HG02840 (cell line): ENCODE data around the gene INPP5B.
"Not testable (repeated sequence)": the region's sequence is repeated elsewhere in the genome, so short reads cannot be mapped to it uniquely, and the experiment has no call there.

ENCODE experiments used
- ATAC-seq: cut with Tn5 transposase; IDR thresholded peaks from one replicate; pipeline ENCODE4 v1.9.1; 2021; ENCODE audit warnings: mild to moderate bottlenecking, moderate library complexity, moderate number of reproducible peaks; ENCODE audit not compliant: unreplicated experiment, low FRiP score

INPP5B gene

DNA sequence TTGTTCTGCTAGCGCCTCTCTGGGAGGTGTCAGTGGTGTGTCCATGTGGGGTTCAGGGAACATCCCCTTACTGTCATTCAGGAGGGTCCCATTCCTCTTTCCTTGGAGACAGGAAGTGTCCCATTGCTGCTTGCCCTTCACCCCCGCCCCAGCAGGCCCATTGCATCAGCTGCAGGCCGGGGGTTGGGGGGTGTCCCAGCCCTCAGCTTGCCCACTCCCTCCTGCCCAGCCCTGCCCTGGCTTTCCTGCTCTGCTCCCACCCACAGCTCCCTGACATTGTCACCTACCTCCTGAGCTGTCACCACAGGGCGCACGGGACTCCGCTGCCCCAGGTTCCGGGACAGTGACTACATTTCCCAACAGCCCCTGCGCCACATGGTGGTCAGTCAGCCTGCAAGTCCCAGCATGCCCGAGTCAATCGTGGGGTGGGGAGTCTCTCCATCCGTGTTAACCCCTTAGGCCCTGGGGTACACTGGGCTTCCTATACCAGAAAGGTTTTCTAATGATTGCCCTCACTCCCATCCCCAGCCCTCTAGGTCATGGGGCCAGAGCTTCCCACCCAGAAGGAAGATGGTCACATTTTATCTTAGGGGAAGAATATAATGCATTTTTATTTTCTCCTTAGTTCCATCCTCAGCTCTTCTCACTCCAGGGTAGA, at the start of gene INPP5B:
Gene INPP5B, minus strand, starts transcription at position 351 of the 658 bp plus-strand sequence. CDS start 745 bp downstream, outside the sequence.
- ATAC-seq: peak; percentile 89

DNA sequence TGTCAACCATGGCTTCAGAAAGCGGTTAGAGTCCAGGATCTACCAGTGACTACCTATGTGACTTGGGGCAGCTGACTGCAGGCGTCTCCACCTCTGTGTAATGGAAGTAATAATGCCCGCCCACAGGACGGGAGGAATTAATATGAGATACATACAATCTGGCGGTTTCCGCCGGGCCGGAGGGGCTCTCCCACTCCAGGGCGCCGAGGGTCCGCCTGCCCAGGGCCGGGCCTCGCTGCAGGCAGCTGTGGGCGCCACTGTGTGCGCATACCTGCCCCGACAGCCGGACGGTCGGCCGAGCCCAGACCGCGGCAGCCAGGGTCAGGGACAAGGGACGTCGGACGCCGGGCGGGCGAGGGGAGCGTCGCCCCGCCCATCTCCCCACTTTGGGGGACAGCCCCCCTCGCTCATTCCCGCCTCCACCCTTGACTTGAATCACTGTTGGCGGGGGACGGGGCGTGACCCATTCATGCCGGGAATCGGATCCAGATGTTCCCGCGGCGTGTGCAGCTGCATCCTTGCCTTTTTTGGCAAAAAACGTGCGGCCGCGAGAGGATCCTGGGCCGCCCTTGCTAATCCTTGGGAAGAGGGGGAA, 49.0 kb upstream of the INPP5B start:
- ATAC-seq: no peak

DNA sequence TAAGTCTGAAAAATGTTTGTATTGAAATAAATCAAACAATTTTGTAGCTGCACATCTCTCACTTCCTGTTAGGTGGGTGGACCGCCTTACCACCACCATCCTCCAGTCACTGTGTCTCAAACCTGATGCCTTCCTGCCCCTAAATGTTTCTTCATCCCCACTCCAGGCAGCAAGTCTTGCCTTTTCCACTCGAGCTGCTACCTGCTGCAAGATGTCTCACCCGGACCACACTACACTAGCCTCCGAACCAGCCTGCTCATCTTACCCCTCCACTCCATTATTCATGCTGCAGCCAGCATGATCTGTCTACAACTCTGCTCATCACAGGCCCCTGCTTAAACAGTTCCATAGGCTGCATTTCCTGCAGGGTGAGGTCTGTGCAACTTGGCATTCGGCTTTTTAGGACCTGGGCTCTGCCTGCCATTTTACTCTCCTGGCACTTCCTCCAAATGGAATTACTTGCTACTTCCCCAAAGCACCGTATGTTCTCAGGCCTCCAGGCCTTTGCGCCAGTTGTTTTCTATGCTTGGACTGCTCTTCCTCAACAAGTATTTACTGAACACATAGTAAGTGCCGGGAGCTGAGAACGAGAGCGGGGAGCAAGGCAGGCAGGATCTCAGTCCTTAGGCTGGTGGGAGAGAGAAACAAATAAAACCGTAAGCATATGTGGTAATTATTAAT, 48.2 kb upstream of the INPP5B start:
- no peak for ATAC-seq

DNA sequence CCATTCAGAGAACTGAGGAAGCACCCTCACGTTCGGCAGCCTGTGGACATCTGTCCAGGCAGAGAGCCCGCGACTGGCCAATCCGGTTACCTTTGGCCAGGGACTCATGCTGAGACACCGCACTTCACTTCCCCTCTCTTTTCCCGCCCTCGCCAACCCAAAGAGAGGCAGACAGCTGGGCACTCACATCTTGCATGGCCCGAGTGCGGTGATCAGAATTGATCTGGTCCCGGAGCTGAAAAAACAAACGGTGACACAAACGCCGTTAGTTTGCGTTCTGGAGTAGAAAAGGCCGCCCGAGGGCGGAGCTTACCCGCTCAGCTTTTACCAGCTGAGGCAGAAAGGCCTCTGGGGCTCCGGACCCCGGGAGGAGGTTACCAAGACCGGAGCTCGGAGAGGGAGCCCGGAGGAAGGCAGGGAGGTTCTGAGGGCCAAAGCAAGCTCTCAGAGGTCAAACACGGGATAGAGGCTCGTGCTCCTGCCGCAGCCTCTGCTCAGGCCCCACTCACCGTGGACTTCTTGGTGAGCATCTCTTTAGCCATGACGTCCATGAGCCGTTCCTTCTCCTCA, 42.6 kb upstream of the INPP5B start:
- ATAC-seq: peak; percentile 41

DNA sequence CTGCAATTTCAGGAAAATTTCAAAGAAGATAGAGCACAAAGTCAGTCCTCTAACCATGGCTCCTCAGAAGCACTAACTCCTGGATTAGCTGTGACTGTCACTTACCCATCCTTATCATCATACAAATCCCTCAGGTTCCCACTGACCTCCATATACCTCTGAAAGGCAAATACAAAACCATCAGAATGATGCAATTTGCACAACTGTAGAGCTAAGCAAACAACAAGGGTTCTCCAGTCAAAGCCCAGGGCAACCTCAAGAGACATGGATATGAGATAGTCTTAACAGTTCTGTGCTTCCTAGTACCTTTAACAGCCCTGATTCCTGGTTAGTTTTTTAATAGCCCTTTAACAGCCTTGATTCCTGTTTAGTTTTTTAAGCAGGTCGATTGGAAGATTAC, 40.8 kb upstream of the INPP5B start:
- ATAC-seq: no peak

DNA sequence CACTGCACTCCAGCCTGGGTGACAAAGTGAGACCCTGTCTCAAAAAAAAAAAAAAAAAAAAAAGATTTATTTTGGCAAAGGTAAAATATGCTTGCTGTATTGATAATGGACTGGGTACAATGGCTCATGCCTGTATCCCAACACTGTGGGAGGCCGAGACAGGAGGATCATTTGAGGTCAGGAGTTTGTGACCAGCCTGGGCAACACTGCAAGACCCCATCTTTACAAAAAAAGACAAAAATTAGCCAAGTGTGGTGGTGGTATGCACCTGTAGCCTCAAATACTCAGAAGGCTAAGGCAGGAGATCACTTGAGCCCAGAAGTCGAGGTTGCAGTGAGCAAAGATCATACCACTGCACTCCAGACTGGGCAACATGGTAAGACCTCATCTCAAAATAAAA, 36.7 kb upstream of the INPP5B start:
- ATAC-seq: no peak

DNA sequence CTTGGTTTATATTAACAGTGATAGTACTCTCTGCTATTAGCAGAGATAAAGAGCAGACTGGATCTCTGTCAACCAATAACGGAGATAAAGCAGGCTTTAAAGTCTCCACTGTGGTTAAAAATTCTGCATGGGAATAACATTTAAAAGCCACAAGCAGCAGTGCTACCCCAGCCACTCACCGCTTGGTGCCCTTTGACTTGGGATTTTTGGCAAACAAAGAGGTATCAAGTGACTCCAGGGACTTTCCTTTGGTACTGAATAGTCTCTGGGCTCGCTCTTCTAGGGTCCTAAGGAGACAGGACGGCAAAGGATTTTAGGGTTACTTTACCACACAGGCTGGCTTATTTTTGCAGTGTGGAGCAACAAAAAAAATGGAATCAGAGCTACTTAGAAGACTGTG, 31.7 kb upstream of the INPP5B start:
- ATAC-seq: no peak

DNA sequence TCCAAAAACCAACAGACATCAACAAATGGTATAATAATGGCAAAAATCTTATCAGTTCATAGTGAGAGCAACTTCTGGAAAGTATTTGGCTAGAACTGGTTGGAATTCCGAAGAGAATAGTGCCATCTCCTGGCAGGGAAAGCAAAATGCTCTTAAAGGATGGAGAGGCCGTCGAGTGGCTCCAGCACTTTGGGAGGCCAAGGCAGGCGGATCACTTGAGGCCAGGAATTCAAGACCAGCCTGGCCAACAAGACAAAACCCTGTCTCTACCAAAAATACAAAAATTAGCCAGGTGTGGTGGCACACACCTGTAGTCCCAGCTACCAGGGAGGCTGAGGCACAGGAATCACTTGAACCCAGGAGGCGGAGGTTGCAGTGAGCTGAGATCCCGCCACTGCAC, 28.2 kb upstream of the INPP5B start:
- ATAC-seq: not testable (repeated sequence)

DNA sequence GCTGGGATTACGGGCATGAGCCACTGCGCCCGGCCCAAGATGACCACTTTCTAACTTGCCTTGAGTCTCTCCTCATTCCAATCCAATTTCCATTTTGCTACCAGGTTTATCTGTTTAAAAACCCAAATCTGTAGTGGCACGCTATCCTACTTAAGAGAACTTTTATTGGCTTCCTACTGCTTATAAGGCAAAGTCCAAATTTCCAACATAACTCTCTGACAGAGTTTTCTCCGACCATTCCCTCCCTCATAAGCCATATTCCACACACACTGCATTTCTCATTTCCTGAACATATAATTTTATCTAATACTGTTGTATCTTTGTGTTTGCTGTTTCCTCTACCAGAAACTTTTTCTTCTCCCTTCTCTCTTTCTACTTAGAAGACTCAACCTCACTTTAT, 27.7 kb upstream of the INPP5B start:
- ATAC-seq: no peak

DNA sequence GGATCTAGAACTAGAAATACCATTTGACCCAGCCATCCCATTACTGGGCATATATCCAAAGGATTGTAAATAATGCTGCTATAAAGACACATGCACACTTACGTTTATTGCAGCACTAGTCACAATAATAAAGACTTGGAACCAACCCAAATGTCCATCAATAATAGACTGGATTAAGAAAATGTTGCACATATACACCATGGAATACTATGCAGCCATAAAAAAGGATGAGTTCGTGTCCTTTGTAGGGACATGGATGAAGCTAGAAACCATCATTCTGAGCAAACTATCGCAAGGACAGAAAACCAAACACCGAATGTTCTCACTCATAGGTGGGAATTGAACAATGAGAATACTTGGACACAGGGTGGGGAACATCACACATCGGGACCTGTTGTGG, 26.8 kb upstream of the INPP5B start:
- ATAC-seq: not testable (repeated sequence)

DNA sequence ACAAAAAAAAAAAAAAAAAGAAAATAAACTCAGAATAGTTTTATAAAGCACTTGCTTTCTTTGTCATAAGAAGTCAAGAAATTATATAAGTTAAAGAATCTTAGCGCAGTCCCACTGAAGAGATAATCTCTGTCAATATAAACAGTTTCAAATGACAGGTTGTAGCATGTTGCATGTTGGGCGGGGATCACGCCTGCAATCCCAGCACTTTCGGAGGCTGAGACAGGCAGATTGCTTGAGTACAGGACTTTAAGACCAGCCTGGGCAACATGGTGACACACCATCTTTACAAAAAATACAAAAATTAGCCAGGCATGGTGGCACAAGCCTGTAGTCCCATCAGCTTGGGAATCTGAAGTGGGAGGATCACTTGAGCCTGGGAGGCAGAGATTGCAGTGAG, 18.4 kb upstream of the INPP5B start:
- ATAC-seq: no peak

DNA sequence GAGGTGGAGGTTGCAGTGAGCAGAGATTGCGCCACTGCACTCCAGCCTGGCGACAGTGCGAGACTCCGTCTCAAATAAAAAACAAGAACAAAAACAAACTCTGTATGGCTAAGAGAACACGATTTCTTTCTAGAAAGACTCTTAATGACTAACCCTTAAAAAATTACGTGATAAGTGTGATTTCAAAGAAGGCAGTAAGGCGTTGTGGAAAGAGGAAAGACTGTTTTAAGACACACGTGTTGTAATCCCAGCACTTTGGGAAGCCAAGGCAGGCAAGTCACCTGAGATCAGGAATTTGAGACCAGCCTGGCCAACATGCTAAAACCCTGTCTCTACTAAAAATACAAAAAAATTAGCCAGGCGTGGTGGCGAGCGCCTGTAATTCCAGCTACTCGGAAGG, 17.3 kb upstream of the INPP5B start:
- not testable (repeated sequence) for ATAC-seq

DNA sequence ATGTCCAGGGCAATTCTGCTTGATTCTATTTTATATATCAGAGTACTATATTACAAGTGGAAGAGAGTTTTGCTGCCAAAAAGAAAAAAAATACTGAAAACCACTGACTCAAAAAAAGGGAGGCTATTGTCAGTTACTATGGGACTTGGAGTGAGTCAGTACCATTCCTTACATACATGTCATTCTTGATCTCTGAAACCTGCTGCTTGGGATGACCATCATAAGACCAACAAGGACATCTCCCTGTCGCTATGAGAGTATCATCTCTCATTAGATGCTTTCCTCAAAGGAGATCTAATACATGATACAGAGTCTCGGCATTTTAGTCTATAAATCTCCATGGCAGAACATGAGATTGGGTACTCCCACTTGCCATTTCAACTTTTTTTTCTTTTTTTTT, 11.8 kb upstream of the INPP5B start:
- ATAC-seq: no peak

DNA sequence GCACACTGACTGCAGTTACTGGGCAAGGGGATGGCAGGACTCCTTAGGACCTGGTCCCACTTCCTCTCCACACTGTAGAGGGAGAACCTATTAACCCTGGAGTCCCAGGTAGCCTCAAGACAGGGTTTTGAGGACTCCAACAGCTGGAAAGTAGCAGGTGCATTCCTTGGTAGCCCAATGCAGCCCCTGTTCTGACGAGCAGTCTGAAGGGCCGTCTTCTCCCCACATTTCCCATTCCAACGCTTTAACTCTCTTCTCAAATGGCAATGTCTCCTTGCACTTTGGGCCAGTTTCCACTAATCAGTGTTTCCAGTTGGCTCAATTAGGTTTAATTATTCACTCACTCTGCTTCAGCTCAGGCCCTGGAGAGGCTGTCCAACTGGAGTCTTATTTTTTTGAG, 8.8 kb upstream of the INPP5B start:
- ATAC-seq: no peak

DNA sequence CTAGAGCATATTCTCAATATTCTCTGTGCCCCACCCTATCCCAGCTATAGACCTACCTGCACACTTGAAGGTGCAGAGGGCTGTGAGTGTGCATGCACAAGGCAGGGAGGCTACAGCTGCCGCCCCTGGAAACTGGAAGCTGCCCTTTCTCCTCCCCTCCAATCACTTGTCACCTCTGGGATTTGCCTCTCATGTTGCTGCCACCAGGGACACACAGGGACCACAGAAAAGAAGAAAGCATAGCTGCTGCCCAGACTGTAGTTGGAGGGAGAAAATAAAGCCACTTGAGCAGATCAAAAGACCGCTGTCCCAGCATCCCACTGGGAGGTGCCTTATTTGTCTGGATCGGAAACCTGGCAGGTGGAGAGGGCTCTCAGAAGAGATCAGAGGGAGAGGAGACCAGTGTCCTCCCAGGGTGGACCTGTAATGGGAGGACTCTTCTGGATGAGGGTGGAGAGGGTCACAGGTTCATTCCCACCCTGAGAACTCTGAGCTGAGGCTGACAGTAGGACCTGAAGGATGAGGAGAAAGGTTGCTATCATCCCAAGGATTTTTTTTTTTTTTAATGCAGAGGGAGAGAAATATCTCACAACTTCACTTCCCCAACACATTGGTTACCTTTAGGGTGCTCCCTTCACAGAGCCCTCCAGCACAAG, 7.6 kb upstream of the INPP5B start:
- no peak for ATAC-seq

DNA sequence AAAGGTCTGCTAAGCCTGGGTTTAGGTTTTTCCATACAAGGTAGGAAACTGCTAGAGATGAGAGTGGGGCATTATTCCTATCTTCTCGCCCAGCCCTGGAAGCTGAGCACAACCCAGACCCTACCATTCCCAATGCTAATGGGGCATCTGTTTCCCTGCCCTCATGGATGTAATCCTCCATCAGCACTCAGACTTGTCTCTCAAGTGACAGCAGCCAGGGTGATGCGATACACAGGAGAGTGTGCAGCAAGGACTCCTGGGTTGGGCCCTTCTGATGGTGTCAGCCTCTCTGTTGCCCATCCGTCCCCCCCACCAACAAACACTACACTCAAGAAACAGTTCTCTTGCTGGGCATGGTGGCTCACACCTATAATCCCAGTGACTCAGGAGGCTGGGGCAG, 5.9 kb upstream of the INPP5B start:
- ATAC-seq: no peak

DNA sequence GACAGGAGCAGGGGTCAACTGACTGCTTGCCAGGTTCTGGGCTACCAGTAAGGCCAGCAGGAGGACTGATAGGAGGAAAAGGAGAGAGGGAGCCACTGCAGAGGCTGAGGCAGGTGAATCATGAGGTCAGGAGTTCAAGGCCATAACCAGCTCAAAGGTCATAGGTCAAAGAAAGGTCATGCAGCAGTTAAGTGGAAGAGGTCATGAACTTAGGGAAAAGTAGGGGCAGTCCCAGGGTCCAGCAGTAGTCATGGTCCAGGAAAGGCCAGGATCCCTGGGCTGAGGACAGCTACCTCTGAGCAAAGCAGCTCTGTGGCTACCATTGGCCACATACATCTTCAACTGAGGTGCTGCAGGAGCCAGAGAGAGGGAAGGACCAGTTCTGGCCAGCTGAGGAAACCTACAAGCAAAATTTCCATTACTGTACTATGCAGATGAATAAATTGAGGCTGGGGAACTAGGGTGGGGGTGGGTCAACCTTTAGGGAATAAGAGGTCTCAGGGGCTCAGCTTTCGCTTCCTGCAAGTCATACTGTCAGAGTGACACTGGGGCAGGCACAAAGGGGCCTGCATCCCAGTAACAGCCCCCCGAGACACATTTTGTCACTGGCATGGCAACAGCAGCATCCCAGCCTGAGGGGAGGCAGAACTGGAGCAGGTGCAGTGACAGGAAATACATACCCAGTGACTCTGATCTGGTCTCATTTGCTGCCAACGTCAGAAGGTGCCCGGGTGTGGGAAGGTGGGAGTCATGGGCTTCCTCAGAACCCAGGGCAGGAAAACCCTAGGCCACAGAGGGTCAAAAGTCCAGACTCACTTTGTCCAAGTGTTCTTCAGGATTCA, 5.2 kb upstream of the INPP5B start:
- no peak for ATAC-seq

DNA sequence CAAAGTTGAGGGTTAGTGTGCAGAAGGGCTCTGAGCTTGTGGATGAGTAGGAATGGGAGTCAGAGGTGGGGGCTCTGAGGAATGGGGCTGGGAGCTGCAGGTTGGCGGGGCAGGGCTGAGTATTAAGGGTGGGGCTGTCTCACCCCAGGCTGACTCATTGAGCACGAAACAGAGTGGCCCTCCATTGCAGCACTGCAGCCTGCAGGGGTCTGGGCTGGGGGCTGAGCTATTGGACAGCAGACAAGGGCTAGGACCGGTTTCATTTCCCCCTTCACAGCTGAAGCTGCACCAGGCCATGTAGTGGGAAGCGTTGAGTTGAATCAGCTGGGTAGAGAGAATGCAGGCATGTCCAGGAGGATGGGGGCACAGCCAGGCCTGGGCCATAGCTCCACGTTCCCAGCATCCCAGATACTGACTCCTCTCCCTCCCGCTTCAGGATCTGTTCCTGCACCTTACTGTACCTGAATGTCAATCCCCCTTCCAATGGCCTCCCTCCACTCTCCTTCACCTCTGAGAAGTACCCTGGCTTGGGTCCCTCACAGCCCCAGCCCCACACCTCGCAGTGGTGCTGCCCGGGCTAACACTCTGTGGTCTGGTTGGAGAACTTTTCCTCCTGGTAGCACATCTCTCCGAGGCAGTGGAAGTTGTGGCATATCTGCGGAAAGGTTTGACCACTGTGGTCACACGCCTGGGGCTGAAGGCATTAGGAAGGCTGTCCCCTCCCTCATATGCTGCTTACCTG, 4.4 kb upstream of the INPP5B start:
- no peak for ATAC-seq

DNA sequence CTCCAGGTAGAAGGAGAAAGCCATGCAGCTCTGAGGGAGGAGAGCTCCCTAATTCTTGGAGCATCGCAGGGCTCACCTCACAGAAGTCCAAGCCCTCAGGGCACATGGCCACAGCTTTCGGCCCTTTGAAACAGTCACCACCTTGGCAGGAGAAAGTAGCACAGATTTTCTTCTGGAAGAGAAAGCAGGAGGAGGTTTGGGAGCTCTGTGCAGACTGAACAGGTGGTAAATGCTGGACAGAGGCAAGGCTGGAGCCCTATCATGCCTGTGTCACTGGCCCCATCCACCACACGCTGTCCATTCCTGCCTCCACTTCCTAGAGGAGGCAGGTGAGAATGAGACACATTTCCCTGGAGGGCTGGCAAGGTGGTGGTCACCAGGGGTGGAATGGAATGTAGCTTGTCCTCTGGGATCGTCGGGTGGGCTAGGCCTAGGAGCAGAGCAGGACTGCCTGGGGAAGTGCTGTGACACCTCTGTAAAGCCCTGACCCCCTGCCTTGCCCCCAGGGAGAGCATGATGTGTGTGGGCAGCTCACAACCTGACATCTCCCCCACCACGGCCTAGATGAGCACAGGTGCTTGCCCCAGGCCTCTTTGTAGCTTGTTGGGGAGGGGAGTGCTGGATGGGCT, 2.8 kb upstream of the INPP5B start:
- ATAC-seq: no peak
